Neural progenitor cell (in vitro differentiated cells): Measurements from ENCODE around the gene ITPR1.

ENCODE experiments used
- CTCF ChIP-seq: fragments of 200-600 bp; sonication (generic); IDR thresholded peaks from 2 replicates; pipeline ENCODE4 v1.5.1; 2017; ENCODE audit warnings: antibody characterized with exemption, mild to moderate bottlenecking
- EZH2phosphoT487 ChIP-seq: fragments of 200-600 bp; sonication (generic); IDR thresholded peaks from 2 replicates; pipeline ENCODE4 v1.6.1; 2017; ENCODE audit warnings: antibody characterized with exemption

- TF ChIP-seq EZH2phosphoT487, result no peak
- TF ChIP-seq CTCF, result no peak
Measured at GRCh38 chr3:4882548-4882947, 389.4 kb downstream of the ITPR1 start.
